GM12878 (cell line): ENCODE data around the gene WDFY3. TPM values are rescaled to one million over a fixed set of nuclear protein-coding genes. Genes with fewer than 3 reads are reported as not detected.

Source experiments
- polyA plus RNA-seq, 11 experiments: library from polyadenylated mRNA; depleted of rRNA in 4 of 11; unstranded in 6 of 11; stranded (reverse) in 5 of 11; fragments of >200 nt; fragmentation: Nextera tagmentation in 4 of 11; fragmentation: Illumina TruSeq in 1 of 11; extraction: Ambion mirVana in 4 of 11; extraction: Trizol in 1 of 11; gene quantifications; 1 replicate in 1 of 11; 2 replicates in 10 of 11; pipeline versions ENCODE4 v1.2.1 to v1.2.3, GENCODE V29; 2011 to 2016; ENCODE audit warnings: inconsistent platforms in 2 of 11, missing spikeins in 2 of 11, low read depth in 1 of 11
- small RNA-seq: library from RNA; depleted of rRNA; stranded (forward); fragments of <200 nt; gene quantifications from one replicate; pipeline ENCODE3, GENCODE V24; 2014
- total RNA-seq, 4 experiments: library from RNA; depleted of rRNA in 3 of 4; stranded (reverse); fragments of >200 nt in 3 of 4; fragmentation: Illumina TruSeq in 1 of 4; extraction: Trizol in 1 of 4; gene quantifications; 2 replicates each; pipeline versions ENCODE4 v1.2.1 to v1.2.3, GENCODE V29; 2013 to 2021

The WDFY3 gene
- total and polyA plus RNA-seq, 10 of the 15 experiments (the other 5 are each of a cell fraction or from before 2014, with no cell fraction given), result 0.01 to 0.23 (median 0.12) TPM; not detected in 2

Small RNA genes within 50 kb of the gene (small RNA-seq; reads per million reads assigned to genes)
- not detected for gene RN7SL552P
- not detected for gene RNU6-469P
